ENCODE measurements around the gene TAF5.
"Not testable (repeated sequence)": the region's sequence is repeated elsewhere in the genome, so short reads cannot be mapped to it uniquely, and the experiment has no call there.

TAF5 gene

GRCh38 chr10:103415581-103415980, 47.8 kb downstream of the TAF5 start:
- no peak for DNase-seq

- DNase-seq = peak; percentile 19 to 66 (median 55)
Observed at GRCh38 chr10:103416436-103417147, 48.8 kb downstream of the TAF5 start.

DNA sequence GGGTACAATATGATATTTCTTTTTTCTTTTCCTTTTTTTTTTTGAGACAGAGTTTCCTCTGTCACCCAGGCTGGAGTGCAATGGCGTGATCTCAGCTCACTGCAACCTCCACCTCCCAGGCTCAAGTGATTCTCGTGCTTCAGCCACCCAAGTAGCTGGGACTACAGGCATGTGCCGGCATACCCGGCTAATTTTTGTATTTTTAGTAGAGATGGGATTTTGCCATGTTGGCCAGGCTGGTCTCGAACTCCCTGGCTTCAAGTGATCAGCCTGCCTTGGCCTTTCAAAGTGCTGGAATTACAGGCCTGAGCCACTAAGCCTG, 49.3 kb downstream of the TAF5 start:
- DNase-seq = not testable (repeated sequence)

DNA sequence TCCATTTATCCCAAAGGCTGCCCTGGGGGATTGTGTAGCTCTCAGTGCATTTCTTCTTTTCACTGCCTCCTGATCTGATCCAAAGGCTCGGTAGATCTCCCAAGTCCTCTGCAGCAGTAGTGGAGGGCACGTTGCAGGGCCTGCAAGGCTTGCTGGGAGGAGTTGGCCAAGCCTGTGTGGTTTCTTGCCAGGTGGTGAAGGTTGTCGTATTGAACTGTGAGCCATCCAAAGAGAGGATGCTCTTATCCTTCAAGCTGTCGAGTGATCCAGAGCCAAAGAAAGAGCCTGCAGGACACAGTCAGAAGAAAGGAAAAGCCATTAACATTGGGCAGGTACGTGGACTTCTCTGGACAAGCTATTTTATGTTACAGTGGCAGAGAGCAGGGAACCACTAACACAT, 49.8 kb downstream of the TAF5 start:
- no peak for DNase-seq

GRCh38 chr10:103419101-103419500, 51.3 kb downstream of the TAF5 start:
- DNase-seq = no peak

- DNase-seq = no peak
Observed at GRCh38 chr10:103423748-103424147, 56.0 kb downstream of the TAF5 start.

- DNase-seq = no peak
Observed at GRCh38 chr10:103427866-103428265, 60.1 kb downstream of the TAF5 start.

DNA sequence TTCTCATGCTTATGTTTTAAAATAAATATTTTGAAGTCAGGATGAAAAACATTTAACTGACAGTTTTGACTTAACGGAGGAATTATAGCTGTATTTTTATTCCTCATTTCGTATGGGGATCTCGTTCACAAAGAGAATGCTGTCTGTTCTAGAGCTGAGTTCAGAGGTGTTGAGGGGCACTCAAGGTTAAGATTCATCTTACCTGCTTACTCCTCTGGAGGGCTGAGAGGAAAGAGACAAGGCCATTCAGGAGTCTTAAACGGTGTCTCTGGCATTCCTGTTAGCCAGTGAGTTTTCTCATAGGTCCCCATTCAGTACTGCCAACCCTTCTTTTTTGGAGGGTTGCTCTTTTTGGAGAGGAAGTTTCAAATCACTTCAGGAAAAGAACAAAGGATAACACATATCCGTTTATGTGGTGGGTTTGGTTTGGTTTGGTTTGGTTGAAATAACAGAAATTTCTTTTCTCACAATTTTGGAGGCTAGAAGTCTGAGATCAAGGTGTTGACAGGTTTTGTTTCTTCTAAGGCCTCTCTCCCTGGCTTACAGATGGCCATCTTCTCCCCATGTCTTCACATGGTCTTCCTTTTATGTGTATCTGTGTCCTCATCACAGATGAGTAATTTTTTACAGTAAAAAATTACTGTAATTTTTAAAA, 61.3 kb downstream of the TAF5 start:
- peak in 1 of 5 donors; percentile 24 for DNase-seq

DNA sequence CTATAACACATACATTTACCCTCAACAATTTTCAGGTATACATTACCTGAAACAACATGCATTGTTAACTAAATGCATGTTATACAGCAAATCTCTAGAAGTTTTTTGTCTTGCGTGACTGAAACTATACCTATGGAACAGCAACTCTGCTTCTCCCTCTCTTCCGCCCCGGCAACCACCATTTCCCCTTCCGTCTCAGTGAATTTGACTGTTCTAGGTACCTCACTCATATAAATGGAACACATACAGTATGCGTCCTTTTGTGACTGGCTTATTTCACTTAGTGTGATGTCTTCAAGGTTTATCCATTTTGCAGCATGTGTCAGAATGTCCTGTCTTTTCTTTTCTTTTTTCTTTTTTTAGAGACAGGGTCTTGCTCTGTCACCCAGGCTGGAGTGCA, 61.9 kb downstream of the TAF5 start:
- peak in 1 of 5 donors; percentile 63 for DNase-seq

DNA sequence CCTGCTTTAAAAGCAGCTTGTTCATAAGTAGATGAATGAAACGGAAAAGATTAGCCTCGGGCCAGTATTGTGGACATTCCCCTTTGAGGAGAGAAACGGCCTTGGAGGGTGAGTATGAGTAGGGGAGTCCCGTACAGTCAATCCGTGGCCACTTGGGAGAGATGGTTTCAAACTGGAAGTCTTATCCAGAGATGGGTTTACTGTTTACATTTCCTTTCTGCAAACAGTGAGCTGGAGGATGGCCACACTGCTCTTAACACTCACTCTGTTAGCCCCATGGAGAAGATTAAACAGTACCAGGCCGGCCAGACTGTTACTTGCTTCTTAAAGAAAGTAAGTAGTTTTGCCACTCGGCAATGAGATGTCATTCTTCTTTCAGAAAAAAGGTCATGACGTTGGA, 64.1 kb downstream of the TAF5 start:
- no peak for DNase-seq

DNA sequence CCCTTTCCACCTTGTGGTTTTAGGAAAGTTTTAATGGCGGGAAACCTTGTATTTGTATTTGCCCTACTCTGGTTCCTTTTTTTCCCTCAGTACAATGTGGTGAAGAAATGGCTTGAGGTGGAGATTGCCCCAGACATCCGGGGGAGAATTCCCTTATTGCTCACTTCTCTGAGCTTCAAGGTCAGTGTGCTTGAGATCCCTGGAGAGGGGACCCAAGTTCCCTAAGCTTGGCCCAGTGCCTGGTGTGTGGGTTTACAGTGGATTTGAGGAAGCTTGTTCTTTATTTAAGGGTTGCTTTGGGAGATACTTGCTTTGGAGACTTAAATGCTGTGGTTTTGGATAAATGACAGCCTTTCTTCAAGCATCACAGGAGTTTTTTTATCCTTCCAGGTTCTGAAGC, 66.1 kb downstream of the TAF5 start:
- no peak for DNase-seq

Measured in T-helper 1 cell (primary cell).